Fibroblast of mammary gland (primary cell): ENCODE measurements around the gene ADRM1.
A peak's percentile ranks its signal among the peaks of the same experiment; 100 is the strongest.

ENCODE experiments used
- DNase-seq: peaks from one replicate; pipeline ENCODE4 v3.0.0-alpha.2; 2010; ENCODE audit warnings: low read depth
- H3K4me3 ChIP-seq: 2 replicates; pipeline ENCODE4 v1.5.1; 2011; ENCODE audit warnings: low read depth, mild to moderate bottlenecking, low read length, moderate library complexity; ENCODE audit not compliant: control insufficient read depth
- CTCF ChIP-seq: conservative IDR thresholded peaks from 2 replicates; pipeline ENCODE4 v1.5.1; 2011; ENCODE audit warnings: low read depth, low read length, inconsistent platforms; ENCODE audit not compliant: control insufficient read depth, insufficient read depth

The ADRM1 gene

DNA sequence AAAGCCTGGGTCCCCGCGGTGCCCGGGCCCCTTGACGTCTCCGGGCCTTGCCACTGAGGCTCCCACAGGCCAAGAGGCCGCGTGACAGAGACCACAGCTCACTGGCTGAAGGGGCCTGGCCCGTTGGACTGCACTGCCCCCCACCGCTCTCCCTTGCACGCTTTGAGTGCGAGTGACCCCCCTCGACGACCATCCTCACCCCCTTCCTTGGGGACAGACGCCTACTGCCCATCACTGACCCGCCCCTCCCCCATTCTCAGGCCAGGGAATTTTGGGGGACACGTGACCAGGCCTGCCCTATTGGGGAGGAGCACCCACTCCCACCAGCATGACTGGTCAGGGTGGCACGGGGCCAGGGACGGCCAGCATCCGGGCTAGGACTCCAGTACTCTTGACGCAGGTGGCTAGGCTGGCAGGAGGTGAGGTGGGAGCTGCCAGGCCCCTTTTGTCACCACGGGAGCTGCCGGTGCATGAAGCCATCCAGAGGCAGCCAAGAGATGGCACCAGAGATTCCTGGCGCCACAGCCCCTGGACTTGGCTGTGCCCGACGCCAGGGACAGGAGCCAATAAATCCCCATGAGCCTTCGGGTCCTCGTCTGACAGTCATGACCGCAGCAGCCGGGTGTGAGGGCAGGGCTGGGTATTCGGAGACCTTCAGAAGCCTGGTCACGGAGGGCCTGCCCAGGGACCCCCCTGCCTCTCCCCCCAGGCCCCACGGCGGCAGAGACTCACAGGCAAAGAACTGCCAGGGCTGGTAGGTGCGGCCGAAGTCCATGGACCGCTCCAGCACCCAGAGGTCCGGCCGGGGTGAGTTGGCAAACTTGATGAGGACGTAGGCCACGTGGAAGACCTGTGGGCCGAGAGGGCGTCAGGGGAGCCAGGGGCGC, 49.8 kb downstream of the ADRM1 start:
- TF ChIP-seq CTCF = no peak
- peak; percentile 11 for DNase-seq
- H3K4me3 ChIP-seq = no peak overlapping the region

DNA sequence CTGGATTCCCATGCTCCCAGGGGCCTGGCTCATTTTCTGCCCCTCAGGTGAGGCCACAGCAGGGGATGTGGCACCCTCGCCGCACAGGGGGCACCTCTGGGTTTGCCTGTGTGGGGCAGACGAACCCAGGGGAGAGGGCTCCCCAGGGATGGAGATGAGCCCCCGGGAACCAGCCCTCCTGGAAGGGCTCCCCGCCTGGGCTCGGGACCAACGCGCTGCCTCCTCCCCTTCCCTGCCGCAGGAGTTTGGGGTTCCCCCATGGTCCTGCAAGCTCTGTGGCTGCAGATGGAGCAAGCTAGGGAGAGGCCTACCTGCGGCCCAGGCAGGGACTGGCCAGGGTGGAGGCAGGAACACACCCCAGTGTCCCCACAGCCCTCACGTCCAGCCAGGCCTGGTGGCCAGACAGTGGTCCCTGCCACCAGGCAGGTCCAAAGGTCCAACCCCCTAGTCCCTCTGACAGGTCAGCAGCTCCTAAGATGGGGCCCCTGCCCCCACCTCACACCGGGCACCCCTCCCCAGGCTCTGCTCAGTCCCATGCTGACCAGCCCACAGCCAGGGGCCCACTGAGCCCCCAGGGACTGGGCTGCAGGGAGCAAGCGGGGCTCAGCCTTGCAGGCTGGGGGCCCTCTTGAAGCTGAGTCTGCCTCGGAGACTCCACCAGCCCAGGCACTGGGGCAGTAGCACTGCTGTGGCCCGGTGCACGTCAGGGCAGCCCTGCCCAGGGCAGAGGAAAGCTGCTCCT, 50.7 kb downstream of the ADRM1 start:
- no peak for TF ChIP-seq CTCF
- DNase-seq = no peak
- no peak overlapping the region for H3K4me3 ChIP-seq

DNA sequence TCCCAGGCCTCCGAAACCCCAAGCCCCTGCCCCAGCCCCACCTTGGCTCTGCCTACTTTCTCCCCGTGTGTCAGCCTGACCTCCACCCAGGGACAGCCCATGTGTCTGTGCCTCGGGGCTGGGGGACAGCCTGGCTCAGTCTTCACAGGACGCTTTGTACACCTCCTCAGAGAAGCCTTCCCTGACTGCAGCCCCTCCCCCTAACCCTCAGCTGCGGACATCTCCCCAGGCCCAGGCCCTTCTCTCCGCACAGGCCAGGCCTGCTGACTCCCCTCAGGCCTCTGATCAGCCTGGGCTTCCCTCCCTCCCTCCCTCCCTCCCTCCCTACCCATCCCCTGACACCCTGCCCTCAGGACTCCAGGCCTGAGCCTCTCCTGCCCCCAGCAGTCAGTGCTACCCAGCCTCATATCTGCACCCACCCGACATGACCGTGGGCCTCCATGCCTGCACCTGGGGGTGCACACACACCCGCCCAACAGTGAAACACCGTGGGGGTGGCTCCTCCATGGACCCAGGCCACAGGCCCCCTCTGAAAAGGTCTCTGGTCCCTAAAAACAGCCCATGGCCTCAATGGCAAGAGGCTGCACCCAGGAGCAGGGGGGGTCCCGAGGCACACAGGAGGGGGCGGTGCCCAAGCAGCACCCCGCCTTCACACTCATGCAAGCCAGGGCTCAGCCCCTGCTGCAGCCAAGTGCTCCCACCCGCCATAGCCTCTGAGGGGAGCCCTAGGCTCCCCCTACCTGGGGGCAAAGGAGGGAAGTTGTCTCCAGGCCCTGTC, 51.4 kb downstream of the ADRM1 start:
- no peak overlapping the region for H3K4me3 ChIP-seq
- TF ChIP-seq CTCF = no peak
- DNase-seq = no peak

DNA sequence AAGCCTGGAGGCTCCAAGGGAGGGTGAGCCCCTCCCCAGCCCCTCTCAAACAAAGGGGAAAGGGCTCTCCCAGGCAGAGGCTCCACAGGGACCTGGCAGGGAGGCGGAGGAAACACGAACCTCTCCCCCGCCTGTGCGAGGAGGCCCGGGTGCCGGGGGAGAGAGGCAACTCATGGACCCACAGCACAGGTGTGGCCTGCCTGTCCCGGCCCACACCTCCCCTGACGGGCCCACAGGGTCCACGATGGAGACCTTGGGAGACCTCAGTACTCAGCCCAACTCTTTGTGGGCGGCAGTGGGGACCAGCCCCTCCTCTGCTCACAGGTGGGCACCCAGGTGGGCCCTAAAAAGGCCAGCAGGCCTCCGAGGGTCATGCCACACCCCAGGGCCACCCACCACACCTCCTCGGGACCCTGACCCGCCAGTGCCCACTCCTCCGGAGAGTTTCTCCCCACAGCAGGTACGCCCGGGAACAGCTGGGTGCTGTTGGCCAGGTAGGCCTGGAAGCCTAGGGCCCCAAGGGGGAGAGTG, 52.1 kb downstream of the ADRM1 start:
- TF ChIP-seq CTCF = no peak
- H3K4me3 ChIP-seq = no peak overlapping the region
- DNase-seq = no peak

DNA sequence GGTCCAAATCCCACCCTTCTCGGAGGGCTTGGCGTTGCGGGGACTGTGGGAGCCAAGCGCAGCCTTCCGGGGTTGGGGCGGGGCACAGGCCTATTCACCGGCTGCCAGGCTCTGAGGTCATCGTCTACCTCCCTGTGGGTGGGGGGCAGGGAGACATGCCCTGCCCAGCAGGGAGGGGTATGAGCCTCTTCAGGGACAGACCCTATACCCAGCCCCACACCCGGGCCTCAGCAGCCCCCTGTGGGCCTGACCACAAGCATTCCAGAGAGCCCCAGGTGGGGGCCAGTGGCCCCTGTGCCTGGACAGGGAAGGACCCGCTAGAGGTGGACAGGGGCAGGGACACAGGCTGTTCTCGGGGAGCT, 52.7 kb downstream of the ADRM1 start:
- H3K4me3 ChIP-seq = no peak overlapping the region
- DNase-seq = peak; percentile 36
- no peak for TF ChIP-seq CTCF

DNA sequence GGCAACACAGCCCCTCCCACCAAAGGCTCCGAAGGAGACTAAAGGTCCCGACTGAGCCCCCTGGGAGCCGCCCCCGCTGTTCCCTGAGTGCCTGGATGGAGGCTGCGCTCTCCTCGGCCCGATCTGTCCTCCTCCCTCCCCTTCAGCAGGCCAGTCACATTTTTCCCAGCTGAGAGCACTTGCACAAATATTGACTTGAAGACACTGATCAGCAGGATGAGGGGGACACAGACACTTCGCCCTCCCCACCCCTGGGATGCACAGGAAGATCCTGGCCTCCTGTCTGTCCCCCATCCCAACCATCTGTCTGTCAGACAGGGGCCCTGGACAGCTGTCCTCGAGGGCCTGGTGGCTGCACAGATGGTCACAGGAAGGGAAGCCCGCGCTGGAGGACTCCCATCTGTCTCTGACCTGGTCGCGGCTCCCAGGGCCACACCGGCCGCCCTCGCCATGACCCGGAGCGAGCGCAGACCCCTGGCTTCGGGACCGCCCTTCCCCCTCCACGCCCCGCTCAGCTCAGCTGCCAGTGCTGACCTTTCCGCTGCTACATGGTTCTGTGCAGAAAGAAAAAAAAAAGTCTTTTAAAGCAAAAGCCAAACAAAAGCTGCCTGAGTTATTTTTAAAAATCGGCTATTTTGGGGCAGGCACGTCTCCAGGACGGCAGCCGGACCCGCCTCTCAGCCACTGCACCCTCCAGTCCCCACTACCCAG, 53.2 kb downstream of the ADRM1 start:
- no peak overlapping the region for H3K4me3 ChIP-seq
- TF ChIP-seq CTCF = no peak
- peak; percentile 66 for DNase-seq
